CD8-positive, alpha-beta memory T cell (primary cell): ENCODE data around the gene UCN2. TPM values are rescaled to one million over a fixed set of nuclear protein-coding genes. Genes with fewer than 3 reads are reported as not detected.
A peak's percentile ranks its signal among the peaks of the same experiment; 100 is the strongest.
"Not testable (repeated sequence)": the region's sequence is repeated elsewhere in the genome, so short reads cannot be mapped to it uniquely, and the experiment has no call there.

Experiments
- CTCF ChIA-PET: fragments of 350-600 bp; sonication (Branson Sonifier 250); formaldehyde crosslinking; loops from one replicate; lab custom pipeline; 2021; ENCODE audit warnings: antibody characterized with exemption; lab: Charles Lee
- POLR2A ChIA-PET: fragments of 350-600 bp; sonication (Branson Sonifier 250); formaldehyde crosslinking; loops from one replicate; lab custom pipeline; 2021; ENCODE audit warnings: antibody characterized with exemption; lab: Charles Lee
- DNase-seq, 5 donors: peaks; one replicate each; pipeline versions ENCODE4 v3.0.0 to v3.0.0-alpha.2; 2020 to 2022; ENCODE audit warnings: mixed read lengths in 1 of 5
- H3K27ac ChIP-seq: one replicate; pipeline ENCODE4 v1.7.0; 2013; ENCODE audit warnings: low read depth, mild to moderate bottlenecking, low read length, moderate library complexity
- H3K27me3 ChIP-seq: 2 replicates; pipeline ENCODE4 v1.7.0; 2013; ENCODE audit warnings: low read length, mild to moderate bottlenecking; ENCODE audit not compliant: insufficient read depth, poor library complexity, severe bottlenecking
- H3K36me3 ChIP-seq: 2 replicates; pipeline ENCODE4 v1.7.0; 2013; ENCODE audit warnings: mild to moderate bottlenecking, low read length, moderate library complexity; ENCODE audit not compliant: insufficient read depth
- H3K4me1 ChIP-seq: 2 replicates; pipeline ENCODE4 v1.7.0; 2013; ENCODE audit warnings: mild to moderate bottlenecking, low read length, moderate library complexity; ENCODE audit not compliant: insufficient read depth
- H3K4me3 ChIP-seq: 2 replicates; pipeline ENCODE4 v1.7.0; 2013; ENCODE audit warnings: mild to moderate bottlenecking, low read length
- H3K9me3 ChIP-seq: 2 replicates; pipeline ENCODE4 v1.7.0; 2013; ENCODE audit warnings: mild to moderate bottlenecking, low read length
- H3K27ac Mint-ChIP-seq, 8 donors: one replicate each; pipeline ENCODE4 v1.8.0; 2020 to 2021; ENCODE audit warnings: mixed read lengths in 8 of 8, mild to moderate bottlenecking in 6 of 8, inconsistent platforms in 3 of 8, moderate library complexity in 3 of 8
- H3K27me3 Mint-ChIP-seq, 2 donors: one replicate each; pipeline ENCODE4 v1.8.0; 2020 to 2021; ENCODE audit warnings: mixed read lengths in 2 of 2, mild to moderate bottlenecking in 1 of 2, moderate library complexity in 1 of 2
- H3K36me3 Mint-ChIP-seq, 3 donors: one replicate each; pipeline ENCODE4 v1.8.0; 2020 to 2021; ENCODE audit warnings: mixed read lengths in 3 of 3, inconsistent platforms in 1 of 3, mild to moderate bottlenecking in 1 of 3
- H3K4me1 Mint-ChIP-seq, 3 donors: one replicate each; pipeline ENCODE4 v1.8.0; 2020 to 2021; ENCODE audit warnings: mixed read lengths in 3 of 3, inconsistent platforms in 1 of 3, mild to moderate bottlenecking in 1 of 3
- H3K4me3 Mint-ChIP-seq, 7 donors: one replicate each; pipeline ENCODE4 v1.8.0; 2020 to 2021; ENCODE audit warnings: mixed read lengths in 7 of 7, mild to moderate bottlenecking in 6 of 7, moderate library complexity in 4 of 7, inconsistent platforms in 2 of 7
- H3K9me3 Mint-ChIP-seq, 5 donors: one replicate each; pipeline ENCODE4 v1.8.0; 2020 to 2022; ENCODE audit warnings: mixed read lengths in 5 of 5, mild to moderate bottlenecking in 3 of 5, moderate library complexity in 2 of 5, inconsistent platforms in 1 of 5
- polyA plus RNA-seq: library from polyadenylated mRNA; unstranded; fragments of 300-500 nt; fragmentation: Illumina TruSeq; gene quantifications from one replicate; pipeline ENCODE4 v1.2.3, GENCODE V29; 2021
- total RNA-seq, 2 experiments: library from RNA; stranded (reverse); gene quantifications; one replicate each; pipeline ENCODE4 v1.2.3, GENCODE V29; 2021

Gene UCN2
- total and polyA plus RNA-seq, 3 experiments from 2014 or later, result not detected

- Mint-ChIP-seq H3K27me3 (peaks cover 0 to 4% of the 10 kb centered on the region in 2 donors), H3K4me1 (peaks cover 0 to 3% (median 0%) of the 10 kb centered on the region in 3 donors), H3K36me3 (no peaks in the 10 kb centered on the region), H3K4me3 (no peak overlapping the region), H3K27ac (no peak overlapping the region), H3K9me3 (no peaks in the 10 kb centered on the region)
- Histone ChIP-seq H3K4me3 (no peak overlapping the region), H3K9me3 (no peaks in the 10 kb centered on the region), H3K27me3 (no peaks in the 10 kb centered on the region), H3K4me1 (no peaks in the 10 kb centered on the region), H3K36me3 (no peaks in the 10 kb centered on the region), H3K27ac (no peak overlapping the region)
- CTCF ChIA-PET, result no interaction called here
- POLR2A ChIA-PET, result no interaction called here
- DNase-seq, result no peak
Observed at GRCh38 chr3:48536116-48536515, 27.5 kb downstream of the UCN2 start.

GRCh38 chr3:48535578-48535977, 28.0 kb downstream of the UCN2 start:
- no peaks in the 10 kb centered on the region for H3K4me1 ChIP-seq
- H3K27me3 ChIP-seq, result no peaks in the 10 kb centered on the region
- no peaks in the 10 kb centered on the region for H3K36me3 ChIP-seq
- peaks cover 0 to 3% (median 0%) of the 10 kb centered on the region in 3 donors for H3K4me1 Mint-ChIP-seq
- peaks cover 0 to 4% of the 10 kb centered on the region in 2 donors for H3K27me3 Mint-ChIP-seq
- no peaks in the 10 kb centered on the region for H3K36me3 Mint-ChIP-seq
- no peaks in the 10 kb centered on the region for H3K9me3 Mint-ChIP-seq
- H3K27ac Mint-ChIP-seq, result no peak overlapping the region
- H3K27ac ChIP-seq, result no peak overlapping the region
- ChIA-PET POLR2A (no interaction called here), CTCF (no interaction called here)
- DNase-seq, result no peak
- H3K4me3 ChIP-seq, result no peak overlapping the region
- H3K4me3 Mint-ChIP-seq, result no peak overlapping the region
- H3K9me3 ChIP-seq, result no peaks in the 10 kb centered on the region

DNA sequence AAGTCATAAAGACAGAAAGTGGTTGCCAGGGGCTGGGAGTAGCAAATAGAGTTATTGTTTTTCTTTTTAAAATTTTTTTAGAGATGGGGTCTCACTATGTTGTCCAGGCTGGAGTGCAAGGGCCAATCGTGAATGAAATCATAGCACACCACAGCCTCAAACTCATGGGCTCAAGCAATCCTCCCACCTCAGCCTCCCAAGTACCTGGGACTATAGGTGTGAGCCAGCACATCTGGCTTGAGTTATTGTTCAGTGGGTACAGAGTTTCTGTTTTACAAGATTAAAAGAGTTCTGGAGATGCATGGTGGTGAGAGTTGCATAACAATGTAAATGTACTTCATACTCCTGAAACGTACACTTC, 30.6 kb downstream of the UCN2 start:
- Mint-ChIP-seq H3K27me3 (peaks cover 0 to 4% of the 10 kb centered on the region in 2 donors), H3K36me3 (no peaks in the 10 kb centered on the region)

DNA sequence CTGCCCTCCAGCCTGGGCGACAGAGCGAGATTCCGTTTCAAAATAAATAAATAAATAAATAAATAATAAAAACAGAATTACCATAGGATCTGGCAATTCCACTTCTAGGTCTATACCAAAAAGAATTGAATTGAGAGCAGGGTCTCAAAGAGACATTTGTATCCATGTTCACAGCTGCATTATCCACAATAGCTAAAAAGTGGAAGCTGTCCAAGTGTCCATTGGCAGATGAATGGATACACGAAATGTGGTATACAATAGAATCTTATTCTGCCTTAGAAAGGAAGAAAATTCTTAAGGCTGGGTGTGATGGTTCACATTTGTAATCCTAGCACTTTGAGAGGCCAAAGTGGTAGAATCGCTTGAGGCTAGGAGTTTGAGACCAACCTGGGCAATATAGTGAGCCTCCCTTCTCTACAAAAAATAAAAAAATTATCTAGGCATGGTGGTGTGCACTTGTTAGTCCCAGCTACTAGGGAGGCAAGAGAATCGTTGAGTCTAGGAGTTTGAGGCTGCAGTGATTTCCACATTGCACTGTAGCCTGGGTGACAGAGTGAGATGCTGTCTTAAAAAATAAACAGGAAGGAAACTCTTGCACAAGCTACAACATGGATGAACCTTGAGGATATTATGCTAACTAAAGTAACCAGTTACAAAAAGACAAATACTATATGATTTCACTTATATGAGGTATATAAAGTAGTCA, 31.2 kb downstream of the UCN2 start:
- no peaks in the 10 kb centered on the region for H3K36me3 Mint-ChIP-seq
- peaks cover 0 to 4% of the 10 kb centered on the region in 2 donors for H3K27me3 Mint-ChIP-seq
- CTCF ChIA-PET, result interaction anchor here (1.1 to 2.1 kb wide), 2 partner anchors 10 to 97 kb away, joined by 4 to 5 read pairs; no protein-coding TSS in a partner anchor

More for the DNA sequence above, 30.6 kb downstream of the UCN2 start:
- H3K4me1 Mint-ChIP-seq, result peaks cover 0 to 3% (median 0%) of the 10 kb centered on the region in 3 donors
- Histone ChIP-seq H3K4me3 (no peak overlapping the region), H3K27me3 (no peaks in the 10 kb centered on the region), H3K27ac (no peak overlapping the region), H3K4me1 (no peaks in the 10 kb centered on the region), H3K9me3 (no peaks in the 10 kb centered on the region), H3K36me3 (no peaks in the 10 kb centered on the region)
- CTCF ChIA-PET, result interaction anchor here (2.1 kb wide), 1 partner anchor 97 kb away, joined by 5 read pairs; no protein-coding TSS in a partner anchor
- POLR2A ChIA-PET, result no interaction called here
- H3K9me3 Mint-ChIP-seq, result no peaks in the 10 kb centered on the region
- peak overlapping the region in 1 of 8 donors; percentile 19 for H3K27ac Mint-ChIP-seq
- H3K4me3 Mint-ChIP-seq, result no peak overlapping the region
- no peak for DNase-seq

DNA sequence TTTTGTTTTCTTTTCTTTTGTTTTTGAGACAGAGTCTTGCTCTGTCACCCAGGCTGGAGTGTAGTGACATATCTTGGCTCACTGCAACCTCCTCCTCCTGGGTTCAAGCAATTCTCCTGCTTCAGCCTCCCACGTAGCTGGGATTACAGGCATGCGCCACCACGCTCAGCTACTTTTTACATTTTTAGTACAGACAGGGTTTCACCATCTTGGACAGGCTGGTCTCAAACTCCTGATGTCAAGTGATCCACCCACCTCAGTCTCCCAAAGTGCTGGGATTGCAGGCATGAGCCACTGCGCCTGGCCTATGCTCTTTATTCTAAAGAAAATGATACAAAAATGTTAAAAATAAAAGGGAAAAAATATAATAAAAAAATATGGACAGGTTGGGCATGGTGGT, 32.9 kb downstream of the UCN2 start:
- not testable (repeated sequence) for H3K36me3 Mint-ChIP-seq, H3K4me3 Mint-ChIP-seq

More for the DNA sequence above, 31.2 kb downstream of the UCN2 start:
- Histone ChIP-seq H3K27ac (no peak overlapping the region), H3K9me3 (no peaks in the 10 kb centered on the region), H3K27me3 (no peaks in the 10 kb centered on the region), H3K4me3 (no peak overlapping the region), H3K36me3 (no peaks in the 10 kb centered on the region), H3K4me1 (no peaks in the 10 kb centered on the region)
- Mint-ChIP-seq H3K27ac (peak overlapping the region in 1 of 8 donors; percentile 32), H3K4me3 (no peak overlapping the region), H3K9me3 (no peaks in the 10 kb centered on the region), H3K4me1 (peaks cover 0 to 3% (median 0%) of the 10 kb centered on the region in 3 donors)
- DNase-seq, result no peak
- POLR2A ChIA-PET, result no interaction called here

DNA sequence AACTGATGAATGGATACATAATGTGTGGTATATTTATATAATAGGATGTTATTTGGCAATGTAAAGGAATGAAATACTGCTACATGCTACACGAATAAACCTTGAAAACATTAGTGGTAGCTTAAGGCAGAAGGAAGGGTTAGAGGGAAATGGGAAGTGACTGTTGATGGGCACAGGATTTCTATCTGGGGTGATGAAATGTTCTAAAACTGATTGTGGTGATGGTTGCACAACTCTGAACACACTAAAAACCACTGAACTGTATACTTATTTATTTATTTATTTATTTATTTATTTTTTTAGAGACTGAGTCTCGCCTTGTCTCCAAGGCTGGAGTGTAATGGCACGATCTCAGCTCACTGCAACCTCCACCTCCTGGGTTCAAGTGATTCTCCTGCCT, 34.8 kb downstream of the UCN2 start:
- Histone ChIP-seq H3K27me3 (no peaks in the 10 kb centered on the region), H3K4me3 (no peak overlapping the region), H3K36me3 (no peaks in the 10 kb centered on the region), H3K27ac (no peak overlapping the region), H3K4me1 (no peaks in the 10 kb centered on the region), H3K9me3 (no peaks in the 10 kb centered on the region)
- Mint-ChIP-seq H3K27me3 (peaks cover 0 to 4% of the 10 kb centered on the region in 2 donors), H3K27ac (peak overlapping the region in 1 of 8 donors; percentile 58), H3K9me3 (no peaks in the 10 kb centered on the region), H3K36me3 (no peaks in the 10 kb centered on the region), H3K4me1 (peaks cover 0 to 3% (median 1%) of the 10 kb centered on the region in 3 donors), H3K4me3 (no peak overlapping the region)
- CTCF ChIA-PET, result interaction anchor here (1.4 to 1.9 kb wide), 3 partner anchors 20 to 92 kb away, joined by 3 to 5 read pairs (median 4); no protein-coding TSS in a partner anchor
- no peak for DNase-seq
- POLR2A ChIA-PET, result no interaction called here

More for the DNA sequence above, 32.9 kb downstream of the UCN2 start:
- DNase-seq, H3K9me3 Mint-ChIP-seq, H3K27me3 Mint-ChIP-seq, H3K27ac Mint-ChIP-seq, H3K4me1 ChIP-seq, H3K9me3 ChIP-seq, H3K36me3 ChIP-seq, POLR2A ChIA-PET, H3K4me3 ChIP-seq, H3K27me3 ChIP-seq, H3K27ac ChIP-seq, H3K4me1 Mint-ChIP-seq: not testable (repeated sequence)
- CTCF ChIA-PET, result interaction anchor here (0.9 to 1.3 kb wide), 3 partner anchors 15 to 23 kb away, joined by 3 to 4 read pairs (median 3); no protein-coding TSS in a partner anchor

- Mint-ChIP-seq H3K27ac (no peak overlapping the region), H3K4me3 (no peak overlapping the region), H3K4me1 (peaks cover 0 to 3% (median 1%) of the 10 kb centered on the region in 3 donors), H3K36me3 (no peaks in the 10 kb centered on the region), H3K27me3 (peaks cover 0 to 4% of the 10 kb centered on the region in 2 donors), H3K9me3 (no peaks in the 10 kb centered on the region)
- H3K9me3 ChIP-seq, result no peaks in the 10 kb centered on the region
- no peaks in the 10 kb centered on the region for H3K4me1 ChIP-seq
- no peak for DNase-seq
- H3K36me3 ChIP-seq, result no peaks in the 10 kb centered on the region
- no peak overlapping the region for H3K27ac ChIP-seq
- ChIA-PET POLR2A (no interaction called here), CTCF (interaction anchor here (1.4 to 1.9 kb wide), 2 partner anchors 21 to 92 kb away, joined by 3 to 4 read pairs; no protein-coding TSS in a partner anchor)
- no peaks in the 10 kb centered on the region for H3K27me3 ChIP-seq
- H3K4me3 ChIP-seq, result no peak overlapping the region
Observed at GRCh38 chr3:48528048-48528447, 35.5 kb downstream of the UCN2 start.

DNA sequence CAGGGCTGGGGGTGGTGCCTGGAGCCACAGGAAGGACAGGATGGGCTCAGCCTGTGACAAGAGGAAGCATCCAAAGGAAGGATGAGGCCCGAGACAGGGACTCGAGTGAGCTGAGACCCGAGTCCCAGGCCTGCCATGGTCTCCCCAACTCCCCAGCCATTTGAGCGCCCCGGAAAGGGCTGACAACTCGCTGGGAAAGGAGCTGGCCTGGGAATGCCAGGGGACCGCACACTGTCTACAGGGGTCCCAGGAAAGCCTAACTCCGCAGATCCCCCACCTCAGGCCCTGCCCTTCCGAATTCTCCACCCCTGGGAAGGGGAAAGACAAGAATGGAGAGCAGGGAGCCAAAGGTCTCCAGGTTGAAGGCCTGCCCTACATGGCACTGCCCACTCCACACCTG, 38.6 kb downstream of the UCN2 start:
- H3K9me3 ChIP-seq, result no peaks in the 10 kb centered on the region
- no peak for DNase-seq
- Mint-ChIP-seq H3K9me3 (no peaks in the 10 kb centered on the region), H3K27me3 (no peaks in the 10 kb centered on the region), H3K4me1 (peaks cover under 1 to 3% (median 2%) of the 10 kb centered on the region in 3 donors), H3K4me3 (no peak overlapping the region), H3K36me3 (no peaks in the 10 kb centered on the region), H3K27ac (no peak overlapping the region)
- no peak overlapping the region for H3K4me3 ChIP-seq
- no peaks in the 10 kb centered on the region for H3K27me3 ChIP-seq
- no peak overlapping the region for H3K27ac ChIP-seq
- H3K4me1 ChIP-seq, result peaks cover 3% of the 10 kb centered on the region
- ChIA-PET CTCF (interaction anchor here (1.0 kb wide), 1 partner anchor 24 kb away, joined by 3 read pairs; no protein-coding TSS in a partner anchor), POLR2A (no interaction called here)
- no peaks in the 10 kb centered on the region for H3K36me3 ChIP-seq
